ENCODE measurements around the gene GPR149.
"Not testable (repeated sequence)": the region's sequence is repeated elsewhere in the genome, so short reads cannot be mapped to it uniquely, and the experiment has no call there.

GPR149 gene, protein sequence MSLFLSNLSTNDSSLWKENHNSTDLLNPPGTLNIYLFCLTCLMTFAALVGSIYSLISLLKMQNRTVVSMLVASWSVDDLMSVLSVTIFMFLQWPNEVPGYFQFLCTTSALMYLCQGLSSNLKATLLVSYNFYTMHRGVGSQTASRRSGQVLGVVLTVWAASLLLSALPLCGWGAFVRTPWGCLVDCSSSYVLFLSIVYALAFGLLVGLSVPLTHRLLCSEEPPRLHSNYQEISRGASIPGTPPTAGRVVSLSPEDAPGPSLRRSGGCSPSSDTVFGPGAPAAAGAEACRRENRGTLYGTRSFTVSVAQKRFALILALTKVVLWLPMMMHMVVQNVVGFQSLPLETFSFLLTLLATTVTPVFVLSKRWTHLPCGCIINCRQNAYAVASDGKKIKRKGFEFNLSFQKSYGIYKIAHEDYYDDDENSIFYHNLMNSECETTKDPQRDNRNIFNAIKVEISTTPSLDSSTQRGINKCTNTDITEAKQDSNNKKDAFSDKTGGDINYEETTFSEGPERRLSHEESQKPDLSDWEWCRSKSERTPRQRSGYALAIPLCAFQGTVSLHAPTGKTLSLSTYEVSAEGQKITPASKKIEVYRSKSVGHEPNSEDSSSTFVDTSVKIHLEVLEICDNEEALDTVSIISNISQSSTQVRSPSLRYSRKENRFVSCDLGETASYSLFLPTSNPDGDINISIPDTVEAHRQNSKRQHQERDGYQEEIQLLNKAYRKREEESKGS

GRCh38 chr3:154430014-154430413 lies at the start of gene GPR149:
Gene GPR149, minus strand, starts transcription at chr3:154430190. Its CDS starts 575 bp downstream, at chr3:154429615.
- peak; percentile 77 for DNase-seq

GRCh38 chr3:154473769-154474168 lies 43.8 kb upstream of the GPR149 start:
- no peak for DNase-seq

DNA sequence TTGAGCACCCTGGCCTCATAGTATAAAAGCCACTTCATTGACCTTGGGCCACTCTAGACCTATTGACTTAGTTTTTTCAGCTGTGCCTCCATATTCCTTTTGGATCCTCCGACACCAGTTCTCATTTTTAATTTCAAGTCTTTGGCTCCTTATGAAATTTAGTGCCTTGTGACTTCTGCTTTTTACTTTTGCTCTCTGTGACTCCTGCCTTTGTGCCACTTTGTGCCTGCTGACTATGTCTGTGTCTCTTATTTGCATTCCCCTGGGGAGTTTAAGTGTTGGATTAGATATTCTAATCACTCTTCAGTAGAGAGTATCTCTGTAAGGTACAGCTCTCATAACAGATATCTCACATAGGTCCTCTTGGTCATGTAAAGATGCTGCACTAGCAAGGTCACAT lies 39.6 kb upstream of the GPR149 start:
- no peak for DNase-seq

GRCh38 chr3:154464440-154465190 lies 34.6 kb upstream of the GPR149 start:
- DNase-seq: no peak

GRCh38 chr3:154458560-154458959 lies 28.6 kb upstream of the GPR149 start:
- no peak for DNase-seq

- DNase-seq: not testable (repeated sequence)
These were observed 9.1 kb upstream of the GPR149 start for GRCh38 chr3:154439081-154439480.

- DNase-seq: no peak
These were observed 1.1 kb upstream of the GPR149 start for GRCh38 chr3:154431043-154431442.

DNA sequence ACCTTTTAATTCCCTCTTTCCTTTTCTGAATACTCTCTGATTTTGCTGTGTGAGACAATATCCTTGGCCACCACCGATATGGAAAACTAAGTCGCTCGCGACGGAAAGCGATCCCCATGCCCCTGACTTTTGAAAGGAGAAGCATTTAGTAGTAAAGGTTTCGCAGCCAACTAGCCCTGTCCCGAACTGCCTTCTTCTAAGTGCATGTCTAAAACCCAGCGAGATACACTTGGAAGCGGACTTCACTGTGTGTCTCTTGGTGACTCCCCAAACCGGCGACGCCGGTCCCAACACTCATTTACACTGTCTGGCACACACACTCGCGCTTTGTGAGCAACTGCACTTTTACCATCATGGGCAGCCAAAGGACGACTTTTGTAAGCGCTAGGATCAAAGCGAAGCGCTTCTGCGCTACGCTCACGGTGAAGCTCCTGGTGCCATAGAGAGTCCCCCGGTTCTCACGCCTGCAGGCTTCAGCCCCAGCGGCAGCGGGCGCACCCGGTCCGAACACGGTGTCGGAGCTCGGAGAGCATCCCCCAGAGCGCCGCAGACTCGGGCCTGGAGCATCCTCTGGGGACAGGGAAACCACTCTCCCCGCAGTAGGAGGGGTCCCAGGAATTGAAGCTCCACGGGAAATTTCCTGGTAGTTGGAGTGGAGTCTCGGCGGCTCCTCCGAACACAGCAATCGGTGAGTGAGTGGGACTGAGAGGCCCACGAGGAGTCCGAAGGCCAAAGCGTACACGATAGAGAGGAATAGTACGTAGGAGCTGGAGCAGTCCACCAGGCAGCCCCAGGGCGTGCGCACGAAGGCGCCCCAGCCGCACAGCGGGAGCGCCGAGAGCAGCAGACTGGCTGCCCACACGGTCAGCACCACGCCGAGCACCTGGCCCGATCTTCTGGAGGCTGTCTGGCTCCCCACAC lies 1.4 kb downstream of the GPR149 start:
- DNase-seq: peak; percentile 70

DNA sequence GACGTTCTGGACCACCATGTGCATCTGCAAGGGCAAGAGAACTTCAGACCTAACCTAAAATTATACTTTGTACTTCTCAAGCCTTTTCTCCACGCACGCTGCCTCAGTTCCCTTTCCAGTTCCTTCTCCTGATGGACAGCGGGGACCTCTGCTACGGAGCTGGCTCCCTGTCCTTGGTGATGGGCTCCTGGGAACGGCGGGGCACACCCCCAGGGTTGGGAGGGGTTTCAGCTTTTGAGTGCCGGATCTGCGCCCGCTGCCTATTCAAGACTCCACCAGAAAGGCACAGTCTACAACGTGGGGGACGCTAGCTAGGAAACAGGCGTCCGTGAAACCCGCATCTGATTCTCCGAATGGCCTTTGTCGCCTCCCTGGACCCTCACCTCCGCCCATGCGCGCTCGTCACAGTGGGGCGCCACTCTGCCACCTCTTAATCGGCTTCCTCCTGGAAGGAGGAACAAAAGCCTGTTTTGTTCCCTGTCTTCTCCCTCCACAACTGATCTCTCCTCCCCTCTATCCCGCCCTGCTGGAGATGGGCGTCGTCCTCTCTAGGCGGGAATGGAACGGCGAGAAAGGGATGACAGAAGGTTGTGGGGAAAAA lies 2.2 kb downstream of the GPR149 start:
- peak; percentile 55 for DNase-seq

GRCh38 chr3:154422694-154423093 lies 7.3 kb downstream of the GPR149 start:
- no peak for DNase-seq

DNA sequence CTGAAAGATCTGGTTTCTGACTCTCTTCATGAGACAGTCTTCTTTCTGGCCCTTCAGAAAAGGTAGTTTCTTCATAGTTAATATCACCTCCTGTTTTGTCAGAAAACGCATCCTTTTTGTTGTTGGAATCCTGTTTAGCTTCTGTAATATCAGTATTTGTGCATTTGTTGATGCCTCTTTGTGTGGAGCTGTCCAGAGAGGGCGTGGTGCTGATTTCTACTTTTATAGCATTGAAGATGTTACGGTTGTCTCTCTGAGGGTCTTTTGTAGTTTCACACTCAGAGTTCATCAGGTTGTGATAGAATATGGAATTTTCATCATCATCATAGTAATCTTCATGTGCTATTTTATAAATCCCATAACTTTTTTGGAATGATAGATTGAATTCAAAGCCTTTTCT lies 8.9 kb downstream of the GPR149 start:
- DNase-seq: peak; percentile 47

- DNase-seq: no peak
These were observed 31.7 kb downstream of the GPR149 start for GRCh38 chr3:154398084-154398967.

DNA sequence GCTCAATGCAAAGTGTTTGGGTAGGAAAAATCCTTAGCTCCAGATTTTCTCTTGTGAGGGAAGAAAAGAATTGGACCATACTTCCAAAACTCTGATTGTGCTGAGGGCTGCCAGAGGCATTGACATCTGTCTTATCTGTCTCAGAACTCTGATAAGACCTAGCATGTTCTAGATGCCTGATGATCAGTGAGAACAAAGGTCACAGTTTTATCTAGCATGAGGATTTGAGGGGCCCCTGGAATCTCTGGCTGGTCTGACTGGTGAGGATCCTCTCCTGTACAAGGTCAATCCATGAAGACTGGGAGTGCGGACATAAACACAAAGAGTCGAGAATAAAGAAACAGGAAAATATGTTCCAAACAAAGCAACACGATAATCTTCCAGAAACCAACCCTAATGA lies 40.1 kb downstream of the GPR149 start:
- DNase-seq: no peak

GRCh38 chr3:154384479-154384878 lies 45.5 kb downstream of the GPR149 start:
- no peak for DNase-seq

- no peak for DNase-seq
These were observed 51.7 kb downstream of the GPR149 start for GRCh38 chr3:154378311-154378710.

GRCh38 chr3:154367221-154367620 lies 62.8 kb downstream of the GPR149 start:
- DNase-seq: peak; percentile 69

- DNase-seq: no peak
These were observed 65.1 kb downstream of the GPR149 start for GRCh38 chr3:154364849-154365248.

DNA sequence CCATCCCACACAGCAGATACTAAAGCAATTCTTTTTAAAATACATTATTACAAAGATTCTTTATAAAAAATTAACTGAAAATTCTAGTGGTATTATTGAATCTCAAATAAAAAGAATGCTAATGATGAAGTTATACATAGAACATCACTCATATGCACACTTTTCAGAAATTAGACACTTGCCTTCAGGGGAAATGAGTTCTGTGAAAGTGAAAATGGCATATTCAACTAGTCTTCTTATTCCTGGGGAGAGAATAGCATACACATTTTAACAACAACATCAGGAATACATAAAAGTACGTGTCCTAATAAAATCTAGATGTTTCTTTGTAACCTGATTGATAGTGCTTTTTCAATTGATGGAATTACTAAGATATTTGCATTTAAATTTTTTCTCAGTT lies 68.9 kb downstream of the GPR149 start:
- no peak for DNase-seq

GRCh38 chr3:154356009-154356408 lies 74.0 kb downstream of the GPR149 start:
- no peak for DNase-seq

DNA sequence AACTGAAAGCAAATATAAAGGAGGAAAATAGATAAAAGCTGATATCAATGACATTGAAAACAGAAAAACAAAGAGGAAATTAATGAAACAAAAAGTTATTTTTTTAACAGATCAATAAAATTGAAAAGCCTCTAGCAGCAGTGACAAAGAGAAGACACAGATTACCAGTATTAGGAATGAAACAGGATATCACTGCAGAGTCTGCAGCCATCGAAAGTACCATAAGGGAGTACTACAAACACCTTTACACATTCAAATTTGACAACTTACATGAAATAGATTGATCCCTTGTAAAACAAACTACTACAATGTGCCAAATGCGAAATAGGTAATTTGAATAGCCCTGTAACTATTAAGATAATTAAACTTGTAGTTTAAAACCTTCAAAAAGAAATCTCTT lies 80.8 kb downstream of the GPR149 start:
- DNase-seq: no peak
